WTC11 (cell line): ENCODE results near the gene KCNMA1. TPM values are rescaled to one million over a fixed set of nuclear protein-coding genes. Genes with fewer than 3 reads are reported as not detected.

Experiments used
- ATAC-seq: fragments of 200-7000 bp; cut with Tn5 transposase; 2 replicates; pipeline ENCODE4 v1.10.0; 2021; ENCODE audit warnings: mild to moderate bottlenecking, moderate library complexity
- CTCF ChIA-PET: fragments of 300-600 bp; sonication (Branson Sonifier 250); formaldehyde crosslinking; loops from one replicate; lab custom pipeline; 2021; ENCODE audit warnings: antibody characterized with exemption; lab: Charles Lee
- POLR2A ChIA-PET: fragments of 350-600 bp; sonication (Branson Sonifier 250); formaldehyde crosslinking; loops from one replicate; lab custom pipeline; 2021; ENCODE audit warnings: antibody characterized with exemption; lab: Charles Lee
- DNase-seq: peaks from one replicate; pipeline ENCODE4 v3.0.0; 2021; ENCODE audit warnings: low spot score
- H3K27ac Mint-ChIP-seq: 2 replicates; pipeline ENCODE4 v1.8.0; 2021; ENCODE audit warnings: mixed read lengths
- H3K27me3 Mint-ChIP-seq: 2 replicates; pipeline ENCODE4 v1.8.0; 2021; ENCODE audit warnings: low read depth, mild to moderate bottlenecking, moderate library complexity, mixed read lengths
- H3K36me3 Mint-ChIP-seq: 2 replicates; pipeline ENCODE4 v1.8.0; 2021; ENCODE audit warnings: mixed read lengths
- H3K4me1 Mint-ChIP-seq: 2 replicates; pipeline ENCODE4 v1.8.0; 2022; ENCODE audit warnings: mixed read lengths
- H3K4me3 Mint-ChIP-seq: 2 replicates; pipeline ENCODE4 v1.8.0; 2021; ENCODE audit warnings: mild to moderate bottlenecking, moderate library complexity, mixed read lengths
- H3K9me3 Mint-ChIP-seq: 2 replicates; pipeline ENCODE4 v1.8.0; 2021; ENCODE audit warnings: mixed read lengths
- CREB1 ChIP-seq: sonication (generic); formaldehyde crosslinking; IDR thresholded peaks from 2 replicates; pipeline ENCODE4 v1.8.0; 2023; ENCODE audit warnings: mild to moderate bottlenecking, missing genetic modification reagents
- ESRRA ChIP-seq: sonication (generic); formaldehyde crosslinking; IDR thresholded peaks from 2 replicates; pipeline ENCODE4 v1.8.1; 2022; ENCODE audit warnings: mild to moderate bottlenecking, missing genetic modification reagents, borderline replicate concordance
- ETV6 ChIP-seq: sonication (generic); formaldehyde crosslinking; IDR thresholded peaks from 2 replicates; pipeline ENCODE4 v1.8.1; 2022; ENCODE audit warnings: mild to moderate bottlenecking, missing genetic modification reagents
- FOXP1 ChIP-seq: sonication (generic); formaldehyde crosslinking; IDR thresholded peaks from 2 replicates; pipeline ENCODE4 v1.8.0; 2022; ENCODE audit warnings: missing genetic modification reagents, mild to moderate bottlenecking, moderate library complexity, borderline replicate concordance
- GABPB1 ChIP-seq: sonication (generic); formaldehyde crosslinking; IDR thresholded peaks from 2 replicates; pipeline ENCODE4 v1.8.1; 2023; ENCODE audit warnings: mild to moderate bottlenecking, missing genetic modification reagents
- NFYB ChIP-seq: sonication (generic); formaldehyde crosslinking; conservative IDR thresholded peaks from 2 replicates; pipeline ENCODE4 v1.8.0; 2022; ENCODE audit warnings: low read depth, missing genetic modification reagents
- ZNF219 ChIP-seq: sonication (generic); formaldehyde crosslinking; IDR thresholded peaks from 2 replicates; pipeline ENCODE4 v1.8.0; 2023; ENCODE audit warnings: missing genetic modification reagents, mild to moderate bottlenecking, borderline replicate concordance
- ZNF423 ChIP-seq: fragments of 250-450 bp; sonication (Bioruptor Pico); IDR thresholded peaks from 2 replicates; pipeline ENCODE4 v2.1.2; 2022; ENCODE audit warnings: mild to moderate bottlenecking, moderate library complexity
- ZNF671 ChIP-seq: fragments of 250-450 bp; sonication (Bioruptor Pico); IDR thresholded peaks from 2 replicates; pipeline ENCODE4 v1.8.0; 2021; ENCODE audit warnings: mild to moderate bottlenecking
- total RNA-seq: library from RNA; stranded (reverse); gene quantifications from 3 replicates; pipeline ENCODE4 v1.2.3, GENCODE V29; 2021
- TF ChIP-seq, protein P1 (sequence below): sonication (generic); formaldehyde crosslinking; IDR thresholded peaks from 2 replicates; pipeline ENCODE4 v1.8.0; 2022; ENCODE audit warnings: mild to moderate bottlenecking, missing genetic modification reagents
- TF ChIP-seq, protein P2 (sequence below): sonication (generic); formaldehyde crosslinking; IDR thresholded peaks from 2 replicates; pipeline ENCODE4 v1.8.1; 2023; ENCODE audit warnings: mild to moderate bottlenecking, missing genetic modification reagents, moderate library complexity
- TF ChIP-seq, protein P3 (sequence below): fragments of 250-450 bp; sonication (Bioruptor Pico); IDR thresholded peaks from 2 replicates; pipeline ENCODE4 v1.9.0; 2021; ENCODE audit warnings: moderate library complexity, mild to moderate bottlenecking, inconsistent platforms, borderline replicate concordance
- TF ChIP-seq, protein P4 (sequence below): sonication (generic); formaldehyde crosslinking; IDR thresholded peaks from 2 replicates; pipeline ENCODE4 v1.8.0; 2023; ENCODE audit warnings: missing genetic modification reagents
- TF ChIP-seq, protein P5 (sequence below): sonication (generic); formaldehyde crosslinking; IDR thresholded peaks from 2 replicates; pipeline ENCODE4 v1.8.1; 2023; ENCODE audit warnings: mild to moderate bottlenecking, moderate library complexity, missing genetic modification reagents
- TF ChIP-seq, protein P6 (sequence below): sonication (generic); formaldehyde crosslinking; conservative IDR thresholded peaks from 2 replicates; pipeline ENCODE4 v1.8.1; 2022; ENCODE audit warnings: mild to moderate bottlenecking, missing genetic modification reagents
- TF ChIP-seq, protein P7 (sequence below): sonication (generic); formaldehyde crosslinking; IDR thresholded peaks from 2 replicates; pipeline ENCODE4 v1.8.1; 2023; ENCODE audit warnings: mild to moderate bottlenecking, missing genetic modification reagents, borderline replicate concordance
- TF ChIP-seq, protein P8 (sequence below): sonication (generic); formaldehyde crosslinking; IDR thresholded peaks from 2 replicates; pipeline ENCODE4 v1.8.0; 2022; ENCODE audit warnings: mild to moderate bottlenecking, missing genetic modification reagents
- TF ChIP-seq, protein P9 (sequence below): sonication (generic); formaldehyde crosslinking; conservative IDR thresholded peaks from 2 replicates; pipeline ENCODE4 v1.8.1; 2023; ENCODE audit warnings: mild to moderate bottlenecking, low read depth, missing genetic modification reagents, moderate library complexity
- TF ChIP-seq, protein P10 (sequence below): sonication (generic); formaldehyde crosslinking; IDR thresholded peaks from 2 replicates; pipeline ENCODE4 v1.8.1; 2023; ENCODE audit warnings: mild to moderate bottlenecking, missing genetic modification reagents

Gene KCNMA1
- total RNA-seq, 1 experiment from 2014 or later: 7.3 TPM

DNA sequence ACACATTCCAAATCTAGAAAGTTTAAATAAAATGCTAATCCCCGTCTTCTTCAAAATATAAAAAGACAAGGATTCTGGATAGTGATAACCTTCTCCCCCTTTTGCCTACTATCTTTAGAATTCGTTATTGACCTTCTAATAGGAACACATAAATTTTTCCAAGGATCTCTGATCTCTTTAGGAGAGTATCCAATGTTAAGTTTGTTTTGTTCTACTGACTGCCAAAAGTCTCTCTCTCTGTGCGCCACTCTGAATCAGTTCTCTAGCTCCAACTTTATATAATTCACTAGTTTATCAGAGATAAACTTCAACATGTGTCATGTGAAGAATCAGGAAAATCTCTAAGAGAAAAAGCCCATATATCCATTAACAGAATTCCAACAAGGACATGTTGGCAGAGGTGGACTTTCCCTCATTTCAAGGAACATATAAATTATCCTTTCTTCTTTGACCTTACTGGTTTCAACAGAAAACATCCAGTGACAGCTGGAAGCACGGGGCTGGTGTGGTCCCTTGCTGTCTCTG lies 615.6 kb downstream of the KCNMA1 start:
- Mint-ChIP-seq H3K36me3 (no peaks in the 10 kb centered on the region), H3K4me3 (no peak overlapping the region), H3K27ac (no peak overlapping the region), H3K4me1 (peaks cover 10% of the 10 kb centered on the region), H3K27me3 (no peaks in the 10 kb centered on the region), H3K9me3 (no peaks in the 10 kb centered on the region)
- DNase-seq: no peak
- no peak for ATAC-seq
- CTCF ChIA-PET: interaction anchor here (1.0 kb wide), 1 partner anchor 16 kb away, joined by 4 read pairs; no protein-coding TSS in a partner anchor
- TF ChIP-seq, protein P1, sequence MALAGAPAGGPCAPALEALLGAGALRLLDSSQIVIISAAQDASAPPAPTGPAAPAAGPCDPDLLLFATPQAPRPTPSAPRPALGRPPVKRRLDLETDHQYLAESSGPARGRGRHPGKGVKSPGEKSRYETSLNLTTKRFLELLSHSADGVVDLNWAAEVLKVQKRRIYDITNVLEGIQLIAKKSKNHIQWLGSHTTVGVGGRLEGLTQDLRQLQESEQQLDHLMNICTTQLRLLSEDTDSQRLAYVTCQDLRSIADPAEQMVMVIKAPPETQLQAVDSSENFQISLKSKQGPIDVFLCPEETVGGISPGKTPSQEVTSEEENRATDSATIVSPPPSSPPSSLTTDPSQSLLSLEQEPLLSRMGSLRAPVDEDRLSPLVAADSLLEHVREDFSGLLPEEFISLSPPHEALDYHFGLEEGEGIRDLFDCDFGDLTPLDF: no peak
- TF ChIP-seq ZNF671 (CRISPR knock-in tag) (no peak), NFYB (CRISPR knock-in tag) (no peak), ZNF219 (CRISPR knock-in tag) (no peak), ETV6 (CRISPR knock-in tag) (no peak), GABPB1 (CRISPR knock-in tag) (no peak)
- TF ChIP-seq, protein P2, sequence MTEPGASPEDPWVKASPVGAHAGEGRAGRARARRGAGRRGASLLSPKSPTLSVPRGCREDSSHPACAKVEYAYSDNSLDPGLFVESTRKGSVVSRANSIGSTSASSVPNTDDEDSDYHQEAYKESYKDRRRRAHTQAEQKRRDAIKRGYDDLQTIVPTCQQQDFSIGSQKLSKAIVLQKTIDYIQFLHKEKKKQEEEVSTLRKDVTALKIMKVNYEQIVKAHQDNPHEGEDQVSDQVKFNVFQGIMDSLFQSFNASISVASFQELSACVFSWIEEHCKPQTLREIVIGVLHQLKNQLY (CRISPR knock-in tag): no peak
- TF ChIP-seq, protein P3, sequence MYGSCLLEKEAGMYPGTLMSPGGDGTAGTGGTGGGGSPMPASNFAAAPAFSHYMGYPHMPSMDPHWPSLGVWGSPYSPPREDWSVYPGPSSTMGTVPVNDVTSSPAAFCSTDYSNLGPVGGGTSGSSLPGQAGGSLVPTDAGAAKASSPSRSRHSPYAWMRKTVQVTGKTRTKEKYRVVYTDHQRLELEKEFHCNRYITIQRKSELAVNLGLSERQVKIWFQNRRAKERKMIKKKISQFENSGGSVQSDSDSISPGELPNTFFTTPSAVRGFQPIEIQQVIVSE (CRISPR knock-in tag): no peak
- TF ChIP-seq, protein P4, sequence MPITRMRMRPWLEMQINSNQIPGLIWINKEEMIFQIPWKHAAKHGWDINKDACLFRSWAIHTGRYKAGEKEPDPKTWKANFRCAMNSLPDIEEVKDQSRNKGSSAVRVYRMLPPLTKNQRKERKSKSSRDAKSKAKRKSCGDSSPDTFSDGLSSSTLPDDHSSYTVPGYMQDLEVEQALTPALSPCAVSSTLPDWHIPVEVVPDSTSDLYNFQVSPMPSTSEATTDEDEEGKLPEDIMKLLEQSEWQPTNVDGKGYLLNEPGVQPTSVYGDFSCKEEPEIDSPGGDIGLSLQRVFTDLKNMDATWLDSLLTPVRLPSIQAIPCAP (CRISPR knock-in tag): no peak
- TF ChIP-seq, protein P5, sequence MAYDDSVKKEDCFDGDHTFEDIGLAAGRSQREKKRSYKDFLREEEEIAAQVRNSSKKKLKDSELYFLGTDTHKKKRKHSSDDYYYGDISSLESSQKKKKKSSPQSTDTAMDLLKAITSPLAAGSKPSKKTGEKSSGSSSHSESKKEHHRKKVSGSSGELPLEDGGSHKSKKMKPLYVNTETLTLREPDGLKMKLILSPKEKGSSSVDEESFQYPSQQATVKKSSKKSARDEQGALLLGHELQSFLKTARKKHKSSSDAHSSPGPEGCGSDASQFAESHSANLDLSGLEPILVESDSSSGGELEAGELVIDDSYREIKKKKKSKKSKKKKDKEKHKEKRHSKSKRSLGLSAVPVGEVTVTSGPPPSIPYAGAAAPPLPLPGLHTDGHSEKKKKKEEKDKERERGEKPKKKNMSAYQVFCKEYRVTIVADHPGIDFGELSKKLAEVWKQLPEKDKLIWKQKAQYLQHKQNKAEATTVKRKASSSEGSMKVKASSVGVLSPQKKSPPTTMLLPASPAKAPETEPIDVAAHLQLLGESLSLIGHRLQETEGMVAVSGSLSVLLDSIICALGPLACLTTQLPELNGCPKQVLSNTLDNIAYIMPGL (CRISPR knock-in tag): no peak
- TF ChIP-seq, protein P6, sequence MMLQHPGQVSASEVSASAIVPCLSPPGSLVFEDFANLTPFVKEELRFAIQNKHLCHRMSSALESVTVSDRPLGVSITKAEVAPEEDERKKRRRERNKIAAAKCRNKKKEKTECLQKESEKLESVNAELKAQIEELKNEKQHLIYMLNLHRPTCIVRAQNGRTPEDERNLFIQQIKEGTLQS (CRISPR knock-in tag): no peak
- TF ChIP-seq, protein P7, sequence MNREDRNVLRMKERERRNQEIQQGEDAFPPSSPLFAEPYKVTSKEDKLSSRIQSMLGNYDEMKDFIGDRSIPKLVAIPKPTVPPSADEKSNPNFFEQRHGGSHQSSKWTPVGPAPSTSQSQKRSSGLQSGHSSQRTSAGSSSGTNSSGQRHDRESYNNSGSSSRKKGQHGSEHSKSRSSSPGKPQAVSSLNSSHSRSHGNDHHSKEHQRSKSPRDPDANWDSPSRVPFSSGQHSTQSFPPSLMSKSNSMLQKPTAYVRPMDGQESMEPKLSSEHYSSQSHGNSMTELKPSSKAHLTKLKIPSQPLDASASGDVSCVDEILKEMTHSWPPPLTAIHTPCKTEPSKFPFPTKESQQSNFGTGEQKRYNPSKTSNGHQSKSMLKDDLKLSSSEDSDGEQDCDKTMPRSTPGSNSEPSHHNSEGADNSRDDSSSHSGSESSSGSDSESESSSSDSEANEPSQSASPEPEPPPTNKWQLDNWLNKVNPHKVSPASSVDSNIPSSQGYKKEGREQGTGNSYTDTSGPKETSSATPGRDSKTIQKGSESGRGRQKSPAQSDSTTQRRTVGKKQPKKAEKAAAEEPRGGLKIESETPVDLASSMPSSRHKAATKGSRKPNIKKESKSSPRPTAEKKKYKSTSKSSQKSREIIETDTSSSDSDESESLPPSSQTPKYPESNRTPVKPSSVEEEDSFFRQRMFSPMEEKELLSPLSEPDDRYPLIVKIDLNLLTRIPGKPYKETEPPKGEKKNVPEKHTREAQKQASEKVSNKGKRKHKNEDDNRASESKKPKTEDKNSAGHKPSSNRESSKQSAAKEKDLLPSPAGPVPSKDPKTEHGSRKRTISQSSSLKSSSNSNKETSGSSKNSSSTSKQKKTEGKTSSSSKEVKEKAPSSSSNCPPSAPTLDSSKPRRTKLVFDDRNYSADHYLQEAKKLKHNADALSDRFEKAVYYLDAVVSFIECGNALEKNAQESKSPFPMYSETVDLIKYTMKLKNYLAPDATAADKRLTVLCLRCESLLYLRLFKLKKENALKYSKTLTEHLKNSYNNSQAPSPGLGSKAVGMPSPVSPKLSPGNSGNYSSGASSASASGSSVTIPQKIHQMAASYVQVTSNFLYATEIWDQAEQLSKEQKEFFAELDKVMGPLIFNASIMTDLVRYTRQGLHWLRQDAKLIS (CRISPR knock-in tag): no peak
- POLR2A ChIA-PET: no interaction called here

DNA sequence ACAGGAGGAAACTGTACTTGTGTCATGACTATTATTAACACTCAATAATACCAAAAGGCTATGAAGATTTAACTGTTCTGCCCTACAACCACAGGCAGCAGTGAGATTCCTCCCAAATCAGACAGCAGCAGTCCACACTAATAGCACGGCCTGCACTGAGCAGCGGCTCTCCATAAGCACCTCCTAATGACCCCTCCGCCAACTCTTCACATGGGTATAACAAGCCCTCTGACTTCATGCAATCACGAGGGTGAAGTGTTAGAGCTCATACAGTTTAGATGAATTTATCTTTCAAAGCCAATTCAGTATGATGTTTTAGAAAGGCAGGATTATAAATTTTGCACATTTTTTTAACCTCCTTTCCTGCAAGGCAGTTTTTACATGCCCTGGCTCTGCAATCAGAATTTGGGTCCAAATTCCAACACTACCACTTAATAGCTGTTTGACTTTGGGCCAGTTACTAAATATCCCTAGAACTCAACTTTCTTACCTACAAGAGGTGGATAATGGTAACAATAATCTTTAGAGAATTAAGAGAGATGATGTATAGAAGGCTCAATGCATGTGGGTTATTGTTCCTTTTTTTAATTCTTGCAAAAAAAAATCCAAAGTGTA lies 617.1 kb downstream of the KCNMA1 start:
- H3K36me3 Mint-ChIP-seq: no peaks in the 10 kb centered on the region
- H3K27ac Mint-ChIP-seq: no peak overlapping the region
- ATAC-seq (no peak), DNase-seq (no peak)
- H3K4me3 Mint-ChIP-seq: no peak overlapping the region
- CTCF ChIA-PET: no interaction called here
- H3K4me1 Mint-ChIP-seq: peaks cover 10% of the 10 kb centered on the region
- POLR2A ChIA-PET: no interaction called here
- no peaks in the 10 kb centered on the region for H3K9me3 Mint-ChIP-seq
- no peaks in the 10 kb centered on the region for H3K27me3 Mint-ChIP-seq
- TF ChIP-seq, protein P8, sequence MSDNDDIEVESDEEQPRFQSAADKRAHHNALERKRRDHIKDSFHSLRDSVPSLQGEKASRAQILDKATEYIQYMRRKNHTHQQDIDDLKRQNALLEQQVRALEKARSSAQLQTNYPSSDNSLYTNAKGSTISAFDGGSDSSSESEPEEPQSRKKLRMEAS (CRISPR knock-in tag): no peak
- TF ChIP-seq, protein P9, sequence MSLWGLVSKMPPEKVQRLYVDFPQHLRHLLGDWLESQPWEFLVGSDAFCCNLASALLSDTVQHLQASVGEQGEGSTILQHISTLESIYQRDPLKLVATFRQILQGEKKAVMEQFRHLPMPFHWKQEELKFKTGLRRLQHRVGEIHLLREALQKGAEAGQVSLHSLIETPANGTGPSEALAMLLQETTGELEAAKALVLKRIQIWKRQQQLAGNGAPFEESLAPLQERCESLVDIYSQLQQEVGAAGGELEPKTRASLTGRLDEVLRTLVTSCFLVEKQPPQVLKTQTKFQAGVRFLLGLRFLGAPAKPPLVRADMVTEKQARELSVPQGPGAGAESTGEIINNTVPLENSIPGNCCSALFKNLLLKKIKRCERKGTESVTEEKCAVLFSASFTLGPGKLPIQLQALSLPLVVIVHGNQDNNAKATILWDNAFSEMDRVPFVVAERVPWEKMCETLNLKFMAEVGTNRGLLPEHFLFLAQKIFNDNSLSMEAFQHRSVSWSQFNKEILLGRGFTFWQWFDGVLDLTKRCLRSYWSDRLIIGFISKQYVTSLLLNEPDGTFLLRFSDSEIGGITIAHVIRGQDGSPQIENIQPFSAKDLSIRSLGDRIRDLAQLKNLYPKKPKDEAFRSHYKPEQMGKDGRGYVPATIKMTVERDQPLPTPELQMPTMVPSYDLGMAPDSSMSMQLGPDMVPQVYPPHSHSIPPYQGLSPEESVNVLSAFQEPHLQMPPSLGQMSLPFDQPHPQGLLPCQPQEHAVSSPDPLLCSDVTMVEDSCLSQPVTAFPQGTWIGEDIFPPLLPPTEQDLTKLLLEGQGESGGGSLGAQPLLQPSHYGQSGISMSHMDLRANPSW (CRISPR knock-in tag): no peak
- no peak for TF ChIP-seq FOXP1
- TF ChIP-seq CREB1 (CRISPR knock-in tag): no peak
- TF ChIP-seq, protein P10, sequence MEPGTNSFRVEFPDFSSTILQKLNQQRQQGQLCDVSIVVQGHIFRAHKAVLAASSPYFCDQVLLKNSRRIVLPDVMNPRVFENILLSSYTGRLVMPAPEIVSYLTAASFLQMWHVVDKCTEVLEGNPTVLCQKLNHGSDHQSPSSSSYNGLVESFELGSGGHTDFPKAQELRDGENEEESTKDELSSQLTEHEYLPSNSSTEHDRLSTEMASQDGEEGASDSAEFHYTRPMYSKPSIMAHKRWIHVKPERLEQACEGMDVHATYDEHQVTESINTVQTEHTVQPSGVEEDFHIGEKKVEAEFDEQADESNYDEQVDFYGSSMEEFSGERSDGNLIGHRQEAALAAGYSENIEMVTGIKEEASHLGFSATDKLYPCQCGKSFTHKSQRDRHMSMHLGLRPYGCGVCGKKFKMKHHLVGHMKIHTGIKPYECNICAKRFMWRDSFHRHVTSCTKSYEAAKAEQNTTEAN (CRISPR knock-in tag): no peak
- no peak for TF ChIP-seq ESRRA (CRISPR knock-in tag)
- TF ChIP-seq ZNF423 (CRISPR knock-in tag): no peak
